ENCODE results near the gene INSIG2.

DNA sequence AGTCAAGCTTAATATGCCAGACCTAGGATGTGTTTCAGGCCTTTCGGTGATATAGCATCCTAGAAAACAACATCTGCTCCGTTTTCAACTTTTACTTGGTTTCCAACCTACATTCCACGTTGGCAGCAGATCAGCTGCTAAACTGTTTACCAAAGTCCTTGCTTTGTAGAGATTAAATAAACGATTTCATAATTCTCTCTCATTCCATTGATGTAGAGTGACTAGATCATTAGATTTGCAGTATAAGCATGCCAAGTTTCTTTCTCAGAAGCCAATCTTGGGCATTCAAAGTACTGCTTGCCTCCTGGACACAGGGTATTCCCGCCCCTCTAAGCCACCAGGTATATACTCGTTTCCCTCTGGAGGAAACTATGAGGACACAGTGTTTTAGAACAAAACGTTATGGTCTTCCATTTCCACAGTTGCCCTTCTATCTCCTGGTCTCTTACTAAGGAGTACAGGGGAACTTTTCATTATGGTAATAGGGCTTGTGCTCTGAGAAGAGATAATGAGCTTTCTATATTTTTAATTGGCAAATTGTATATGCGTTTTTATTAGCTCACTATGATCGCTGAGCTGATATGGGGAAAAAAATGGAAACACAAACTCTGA lies 10.5 kb upstream of the INSIG2 start:
- TF ChIP-seq ZNF140 (CRISPR knock-in tag; IDR thresholded peaks at IDR 0.05) = no peak
- no peak for TF ChIP-seq HDAC2 (IDR thresholded peaks at IDR 0.05)
- TF ChIP-seq GABPB1 (CRISPR knock-in tag; IDR thresholded peaks at IDR 0.05) = no peak
- TF ChIP-seq, protein P1, sequence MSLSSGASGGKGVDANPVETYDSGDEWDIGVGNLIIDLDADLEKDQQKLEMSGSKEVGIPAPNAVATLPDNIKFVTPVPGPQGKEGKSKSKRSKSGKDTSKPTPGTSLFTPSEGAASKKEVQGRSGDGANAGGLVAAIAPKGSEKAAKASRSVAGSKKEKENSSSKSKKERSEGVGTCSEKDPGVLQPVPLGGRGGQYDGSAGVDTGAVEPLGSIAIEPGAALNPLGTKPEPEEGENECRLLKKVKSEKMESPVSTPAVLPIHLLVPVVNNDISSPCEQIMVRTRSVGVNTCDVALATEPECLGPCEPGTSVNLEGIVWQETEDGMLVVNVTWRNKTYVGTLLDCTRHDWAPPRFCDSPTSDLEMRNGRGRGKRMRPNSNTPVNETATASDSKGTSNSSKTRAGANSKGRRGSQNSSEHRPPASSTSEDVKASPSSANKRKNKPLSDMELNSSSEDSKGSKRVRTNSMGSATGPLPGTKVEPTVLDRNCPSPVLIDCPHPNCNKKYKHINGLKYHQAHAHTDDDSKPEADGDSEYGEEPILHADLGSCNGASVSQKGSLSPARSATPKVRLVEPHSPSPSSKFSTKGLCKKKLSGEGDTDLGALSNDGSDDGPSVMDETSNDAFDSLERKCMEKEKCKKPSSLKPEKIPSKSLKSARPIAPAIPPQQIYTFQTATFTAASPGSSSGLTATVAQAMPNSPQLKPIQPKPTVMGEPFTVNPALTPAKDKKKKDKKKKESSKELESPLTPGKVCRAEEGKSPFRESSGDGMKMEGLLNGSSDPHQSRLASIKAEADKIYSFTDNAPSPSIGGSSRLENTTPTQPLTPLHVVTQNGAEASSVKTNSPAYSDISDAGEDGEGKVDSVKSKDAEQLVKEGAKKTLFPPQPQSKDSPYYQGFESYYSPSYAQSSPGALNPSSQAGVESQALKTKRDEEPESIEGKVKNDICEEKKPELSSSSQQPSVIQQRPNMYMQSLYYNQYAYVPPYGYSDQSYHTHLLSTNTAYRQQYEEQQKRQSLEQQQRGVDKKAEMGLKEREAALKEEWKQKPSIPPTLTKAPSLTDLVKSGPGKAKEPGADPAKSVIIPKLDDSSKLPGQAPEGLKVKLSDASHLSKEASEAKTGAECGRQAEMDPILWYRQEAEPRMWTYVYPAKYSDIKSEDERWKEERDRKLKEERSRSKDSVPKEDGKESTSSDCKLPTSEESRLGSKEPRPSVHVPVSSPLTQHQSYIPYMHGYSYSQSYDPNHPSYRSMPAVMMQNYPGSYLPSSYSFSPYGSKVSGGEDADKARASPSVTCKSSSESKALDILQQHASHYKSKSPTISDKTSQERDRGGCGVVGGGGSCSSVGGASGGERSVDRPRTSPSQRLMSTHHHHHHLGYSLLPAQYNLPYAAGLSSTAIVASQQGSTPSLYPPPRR (CRISPR knock-in tag; IDR thresholded peaks at IDR 0.05; ENCODE audit: borderline replicate concordance) = no peak
- TF ChIP-seq, protein P2, sequence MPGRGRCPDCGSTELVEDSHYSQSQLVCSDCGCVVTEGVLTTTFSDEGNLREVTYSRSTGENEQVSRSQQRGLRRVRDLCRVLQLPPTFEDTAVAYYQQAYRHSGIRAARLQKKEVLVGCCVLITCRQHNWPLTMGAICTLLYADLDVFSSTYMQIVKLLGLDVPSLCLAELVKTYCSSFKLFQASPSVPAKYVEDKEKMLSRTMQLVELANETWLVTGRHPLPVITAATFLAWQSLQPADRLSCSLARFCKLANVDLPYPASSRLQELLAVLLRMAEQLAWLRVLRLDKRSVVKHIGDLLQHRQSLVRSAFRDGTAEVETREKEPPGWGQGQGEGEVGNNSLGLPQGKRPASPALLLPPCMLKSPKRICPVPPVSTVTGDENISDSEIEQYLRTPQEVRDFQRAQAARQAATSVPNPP (IDR thresholded peaks at IDR 0.05; ENCODE audit: borderline replicate concordance, insufficient read depth, insufficient read length) = no peak
- TF ChIP-seq BACH1 (tag; IDR thresholded peaks at IDR 0.05) = no peak
